ENCODE measurements around the gene RNF135. TPM values are rescaled to one million over a fixed set of nuclear protein-coding genes. Genes with fewer than 3 reads are reported as not detected.

Gene RNF135
- polyA plus RNA-seq, 3 donors = 18.3 to 21.5 (median 21.4) TPM

Other genes with a start within 250 kb of the RNF135 start
- gene CRLF3, start 146.3 kb upstream of the RNF135 start, polyA plus RNA-seq (ENCODE audit: insufficient read length in 3 of 3) = 10 to 100 TPM; 11.2 to 27.8 (median 25.2) TPM
- 1 to 10 TPM; 5.5 to 9.6 (median 8.6) TPM for gene ATAD5, start 139.1 kb upstream of the RNF135 start, polyA plus RNA-seq (ENCODE audit: insufficient read length in 3 of 3)
- 10 to 100 TPM; 18.1 to 28.0 (median 27.4) TPM for gene TEFM, start 64.8 kb upstream of the RNF135 start, polyA plus RNA-seq (ENCODE audit: insufficient read length in 3 of 3)
- 1 to 10 TPM; 3.0 to 3.7 (median 3.1) TPM for gene ADAP2, start 49.1 kb upstream of the RNF135 start, polyA plus RNA-seq (ENCODE audit: insufficient read length in 3 of 3)
- 10 to 100 TPM; 36.5 to 52.8 (median 43.2) TPM for gene NF1, start 123.9 kb downstream of the RNF135 start, polyA plus RNA-seq (ENCODE audit: insufficient read length in 3 of 3)

Measured in renal pelvis (tissue), 3 donors.